Hematopoietic multipotent progenitor cell treated with erythropoietin and hydrocortisone succinate and interleukin-3 and kit ligand, for 4 days (in vitro differentiated cells): Measurements from ENCODE around the gene WDR70.
"Not testable (repeated sequence)": the region's sequence is repeated elsewhere in the genome, so short reads cannot be mapped to it uniquely, and the experiment has no call there.

Source experiments
- DNase-seq: peaks from one replicate; pipeline ENCODE4 v3.0.0-alpha.2; 2015

WDR70 gene

DNA sequence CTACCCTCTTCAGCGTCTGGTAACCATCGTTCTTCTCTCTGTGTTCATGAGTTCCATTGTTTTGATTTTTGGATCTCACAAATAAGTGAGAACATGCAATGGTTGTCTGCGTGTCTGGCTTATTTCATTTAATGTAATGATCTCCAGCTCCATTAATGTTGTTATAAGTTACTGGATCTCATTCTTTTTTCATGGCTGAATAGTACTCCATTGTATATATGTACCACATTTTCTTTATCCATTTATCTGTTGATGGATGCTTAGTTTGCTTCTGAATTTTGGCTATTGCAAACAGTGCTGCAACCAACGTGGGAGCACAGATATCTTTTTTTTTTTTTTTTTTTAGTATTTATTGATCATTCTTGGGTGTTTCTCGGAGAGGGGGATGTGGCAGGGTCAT, 139.2 kb downstream of the WDR70 start:
- DNase-seq = not testable (repeated sequence)

DNA sequence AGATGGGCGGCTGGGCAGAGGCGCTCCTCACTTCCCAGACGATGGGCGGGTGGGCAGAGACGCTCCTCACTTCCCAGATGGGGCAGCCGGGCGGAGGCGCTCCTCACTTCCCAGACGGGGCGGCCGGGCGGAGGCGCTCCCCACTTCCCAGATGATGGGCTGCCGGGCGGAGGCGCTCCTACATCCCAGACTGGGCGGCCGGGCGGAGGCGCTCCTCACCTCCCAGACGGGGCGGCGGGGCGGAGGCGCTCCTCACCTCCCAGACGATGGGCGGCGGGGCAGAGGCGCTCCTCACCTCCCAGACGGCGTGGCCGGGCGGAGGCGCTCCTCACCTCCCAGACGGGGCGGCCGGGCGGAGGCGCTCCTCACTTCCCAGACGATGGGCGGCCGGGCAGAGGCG, 140.2 kb downstream of the WDR70 start:
- no peak for DNase-seq

GRCh38 chr5:37519807-37520206, 140.7 kb downstream of the WDR70 start:
- DNase-seq = no peak

- no peak for DNase-seq
Observed at GRCh38 chr5:37520811-37521210, 141.7 kb downstream of the WDR70 start.

DNA sequence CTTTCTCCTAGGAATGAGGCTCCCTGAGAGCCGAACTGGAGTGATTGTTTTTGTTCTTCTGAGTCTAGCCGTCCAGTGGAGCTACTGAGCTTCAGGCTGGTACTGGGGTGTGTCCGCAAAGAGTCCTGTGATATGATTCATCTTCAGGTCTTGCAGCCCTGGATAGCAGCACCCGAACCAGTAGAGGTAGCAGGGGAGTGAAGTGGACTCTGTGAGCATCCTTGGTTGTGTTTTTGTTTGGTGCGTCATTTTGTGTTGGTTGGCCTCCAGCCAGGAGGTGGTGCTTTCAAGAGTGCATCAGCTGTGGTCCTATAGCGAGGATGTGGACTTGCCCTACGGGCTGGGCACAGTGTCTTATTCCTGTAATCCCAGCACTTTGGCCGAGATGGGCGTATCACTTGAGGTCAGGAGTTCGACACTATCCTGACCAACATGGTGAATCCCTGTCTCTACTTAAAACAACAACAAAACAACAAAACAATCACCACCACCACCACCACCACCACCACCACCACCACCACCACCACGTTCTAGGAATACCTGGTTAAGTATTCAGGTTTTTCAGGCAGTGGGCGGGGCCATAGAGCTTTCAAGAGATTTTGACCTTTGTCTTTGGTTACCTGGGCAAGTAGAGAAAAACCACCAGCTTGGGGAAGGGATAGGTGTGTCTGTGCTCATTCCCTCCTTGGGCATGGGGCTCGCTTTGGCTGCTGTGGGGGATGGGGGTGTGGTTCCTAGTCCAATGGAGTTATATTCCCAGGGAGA, 154.0 kb downstream of the WDR70 start:
- no peak for DNase-seq

GRCh38 chr5:37533851-37534250, 154.7 kb downstream of the WDR70 start:
- no peak for DNase-seq

DNA sequence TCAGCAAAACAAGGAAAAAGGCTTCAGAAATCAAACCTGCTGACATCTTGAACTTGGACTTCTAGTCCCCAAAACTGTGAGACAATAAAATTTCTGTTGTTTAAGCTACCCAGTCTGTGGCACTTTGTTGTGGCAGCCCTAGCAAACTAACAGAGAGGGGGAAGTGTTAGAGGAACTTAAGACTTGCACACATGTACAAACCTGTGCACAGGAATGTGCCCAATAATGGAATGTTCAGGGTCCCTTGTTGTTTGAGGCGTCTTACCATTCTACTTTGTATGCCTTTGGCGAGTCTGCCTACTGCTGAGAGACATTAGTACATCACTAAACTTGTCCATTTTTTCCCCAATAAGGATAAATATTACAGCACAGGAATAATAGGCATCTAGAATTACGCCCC, 160.3 kb downstream of the WDR70 start:
- DNase-seq = no peak

GRCh38 chr5:37543216-37543615, 164.1 kb downstream of the WDR70 start:
- DNase-seq = no peak

DNA sequence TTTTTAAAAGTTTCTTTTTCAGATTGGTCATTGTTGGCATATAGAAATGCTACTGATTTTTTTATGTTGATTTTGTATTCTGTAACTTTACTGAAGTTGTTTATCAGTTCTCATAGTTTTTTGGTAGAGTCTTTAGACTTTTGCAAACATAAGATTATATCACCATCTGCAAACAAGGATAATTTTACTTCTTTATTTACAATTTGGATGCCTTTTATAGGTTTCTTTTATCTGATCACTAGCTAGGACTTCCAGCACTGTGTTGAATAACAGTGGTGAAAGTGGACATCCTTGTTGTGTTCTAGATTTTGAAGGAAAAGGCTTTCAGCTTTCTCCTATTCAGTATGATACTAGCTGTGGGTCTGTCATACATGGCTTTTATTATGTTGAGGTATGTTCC, 170.3 kb downstream of the WDR70 start:
- DNase-seq = no peak

- DNase-seq = no peak
Observed at GRCh38 chr5:37552161-37552560, 173.0 kb downstream of the WDR70 start.

DNA sequence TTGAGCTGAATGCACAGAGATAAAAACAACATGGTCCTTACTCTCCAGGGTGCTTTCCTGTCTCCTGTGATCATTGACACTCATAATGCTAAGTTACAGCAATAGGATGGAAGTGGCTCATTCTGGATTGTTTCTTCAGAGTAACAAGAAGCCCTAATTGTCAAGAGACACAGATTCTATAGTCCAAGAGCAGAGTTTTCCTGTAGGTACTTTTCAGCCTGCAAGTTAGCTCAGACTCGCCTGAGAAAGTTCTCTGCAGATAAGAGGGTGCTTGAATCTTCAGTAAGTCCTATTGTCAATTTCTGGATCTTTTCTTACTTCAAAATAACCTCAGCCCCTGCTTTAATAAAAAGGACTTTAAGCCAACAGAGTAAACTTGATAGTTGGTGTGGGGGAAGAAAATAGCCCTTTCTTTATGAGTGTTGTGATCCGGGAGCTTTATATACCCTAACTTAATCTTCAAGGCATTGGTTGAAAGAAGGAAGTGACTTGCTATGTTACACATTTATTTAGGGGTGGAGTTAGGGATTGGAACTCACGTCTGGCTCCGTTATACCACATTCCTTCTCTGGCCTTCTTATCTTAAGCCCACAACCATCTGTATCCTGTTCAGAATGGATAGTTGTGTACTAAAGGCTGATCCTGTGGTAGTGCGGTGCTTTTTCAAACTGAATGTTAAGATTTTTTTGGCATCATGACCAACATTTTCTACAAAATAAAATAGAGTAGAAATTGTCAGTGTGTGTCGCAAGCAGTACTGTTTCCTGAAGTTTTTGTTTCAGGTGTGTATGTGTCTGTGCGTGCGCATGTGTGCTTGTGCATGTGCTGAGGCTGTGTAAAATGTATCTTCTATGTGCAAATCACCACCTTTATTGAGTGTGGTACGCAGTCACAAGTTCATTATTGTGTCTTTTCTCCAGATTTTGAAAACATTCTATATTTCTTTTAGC, 173.9 kb downstream of the WDR70 start:
- DNase-seq = peak; percentile 99

DNA sequence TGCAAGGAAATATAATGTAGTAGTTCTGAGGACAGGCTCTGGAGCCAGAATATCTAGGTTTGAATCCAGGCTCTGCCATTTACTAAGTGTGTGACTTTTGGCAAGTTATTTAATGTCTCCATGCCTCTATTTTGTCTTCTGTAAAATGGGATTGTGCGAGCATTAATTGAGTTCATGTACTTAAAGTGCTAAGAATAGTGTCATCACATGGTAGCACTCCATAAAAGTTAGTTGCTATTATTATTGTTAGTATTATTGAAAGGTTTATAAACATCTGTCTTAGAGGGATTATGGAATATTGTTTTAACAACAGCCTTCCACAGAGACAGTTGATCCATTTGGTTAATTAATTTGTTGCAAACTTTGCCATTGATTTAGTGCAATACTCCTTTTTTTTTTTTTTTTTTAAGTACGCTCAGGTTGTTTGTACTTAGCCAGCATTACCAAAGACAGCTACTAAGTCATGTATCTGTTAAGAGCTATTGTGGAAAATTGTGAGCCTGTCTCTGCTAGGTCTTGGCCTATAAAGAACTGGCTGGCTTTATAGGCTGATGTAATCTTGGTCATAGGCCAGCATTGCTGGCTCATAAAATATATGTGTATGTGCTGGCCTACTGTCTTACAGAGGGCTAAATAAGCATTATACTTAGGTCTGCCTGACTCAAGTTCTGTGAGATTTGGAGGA, 174.7 kb downstream of the WDR70 start:
- DNase-seq = no peak

DNA sequence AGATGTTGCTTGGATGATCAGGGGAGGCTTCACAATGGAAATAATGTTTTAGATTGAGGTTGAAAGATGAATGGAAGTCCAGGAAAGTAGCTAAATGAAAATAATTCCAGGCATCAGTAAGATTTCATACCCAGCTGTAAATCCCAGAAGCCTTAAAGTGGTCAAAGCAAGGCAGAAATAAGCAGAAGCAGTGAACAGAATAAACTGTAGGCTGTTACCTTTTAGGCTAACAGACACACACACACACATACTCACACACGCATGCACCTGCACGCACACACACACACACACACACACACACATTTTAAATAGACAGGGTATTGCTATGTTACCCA, 175.3 kb downstream of the WDR70 start:
- DNase-seq = no peak

- DNase-seq = peak; percentile 40
Observed at GRCh38 chr5:37554938-37555337, 175.8 kb downstream of the WDR70 start.

DNA sequence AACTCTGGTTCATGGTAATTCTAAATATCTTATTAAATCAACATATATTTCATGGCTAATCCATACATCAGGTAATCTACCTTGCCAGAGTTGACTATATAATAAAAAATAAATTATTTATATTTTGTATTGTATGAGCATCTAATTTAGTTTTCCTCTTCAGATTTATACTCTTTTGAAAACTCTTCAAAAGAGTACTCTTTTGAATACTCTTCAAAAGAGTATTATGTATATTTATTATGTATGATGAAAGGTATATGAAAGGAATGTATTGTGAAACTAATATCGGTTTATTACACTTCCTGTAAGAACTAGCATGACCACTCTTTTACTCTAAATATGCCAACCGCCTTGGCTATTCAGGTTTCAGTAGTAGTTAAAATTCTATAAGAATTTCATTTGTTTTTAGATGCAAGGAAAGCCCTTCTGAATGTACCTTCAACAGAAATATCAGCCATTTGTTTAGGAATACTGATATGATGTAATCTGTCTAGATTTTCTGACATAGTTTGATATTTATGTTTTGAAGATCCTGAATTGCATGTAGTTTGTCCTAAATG, 178.7 kb downstream of the WDR70 start:
- DNase-seq = peak; percentile 10

GRCh38 chr5:37565062-37565670, 186.0 kb downstream of the WDR70 start:
- no peak for DNase-seq

DNA sequence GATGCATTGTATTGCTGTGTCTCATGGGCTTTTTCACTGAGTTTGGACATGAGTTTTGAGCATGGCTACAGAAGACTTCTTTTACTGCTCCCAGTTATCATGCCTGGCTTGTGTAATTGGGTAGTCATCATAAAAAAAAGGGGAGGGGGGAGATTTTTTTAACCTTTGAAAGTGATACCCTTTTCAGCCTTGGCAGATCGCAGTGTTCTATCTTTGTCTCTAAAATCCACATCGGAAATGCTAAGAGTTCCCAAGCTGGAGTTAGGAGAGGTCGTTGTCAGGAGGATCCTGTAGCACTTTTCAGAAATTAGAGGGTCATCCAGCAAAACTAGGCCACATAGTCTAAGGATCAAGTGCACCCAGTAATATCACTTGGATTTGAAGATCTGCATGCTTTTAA, 188.4 kb downstream of the WDR70 start:
- no peak for DNase-seq

DNA sequence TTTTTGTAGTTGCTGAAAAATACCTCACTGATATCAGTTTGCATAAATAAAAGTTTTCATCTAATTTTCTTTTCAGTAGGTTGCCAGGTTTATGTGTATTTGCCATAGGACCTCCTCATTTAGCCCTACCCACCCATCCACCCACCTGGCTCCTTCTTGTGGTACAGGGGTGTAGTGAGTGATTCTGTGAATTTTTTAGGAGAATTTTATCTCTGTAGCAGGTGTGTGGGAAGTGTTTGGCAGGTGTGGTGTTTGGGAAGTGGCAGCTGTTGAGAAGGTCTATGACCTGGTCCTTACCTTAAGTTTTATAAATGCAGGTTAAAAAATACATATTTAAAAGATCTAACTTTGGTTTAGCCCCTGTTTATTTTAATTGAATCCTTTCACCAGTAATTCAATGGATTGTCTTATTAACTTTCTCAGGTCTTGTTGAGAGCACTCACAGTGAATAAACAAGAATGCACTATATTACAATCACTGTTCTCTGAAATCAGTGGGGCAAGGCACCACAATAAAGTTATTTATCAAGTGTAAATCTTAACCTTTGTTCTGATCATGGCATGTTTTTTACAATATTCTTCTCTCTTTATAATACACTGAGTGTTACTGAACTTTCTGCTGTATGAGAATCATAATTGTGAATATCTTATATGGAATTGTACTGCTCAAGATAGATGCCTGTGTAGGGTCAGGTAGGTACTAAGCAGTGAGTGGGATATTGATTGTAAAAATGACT, 189.1 kb downstream of the WDR70 start:
- DNase-seq = no peak

DNA sequence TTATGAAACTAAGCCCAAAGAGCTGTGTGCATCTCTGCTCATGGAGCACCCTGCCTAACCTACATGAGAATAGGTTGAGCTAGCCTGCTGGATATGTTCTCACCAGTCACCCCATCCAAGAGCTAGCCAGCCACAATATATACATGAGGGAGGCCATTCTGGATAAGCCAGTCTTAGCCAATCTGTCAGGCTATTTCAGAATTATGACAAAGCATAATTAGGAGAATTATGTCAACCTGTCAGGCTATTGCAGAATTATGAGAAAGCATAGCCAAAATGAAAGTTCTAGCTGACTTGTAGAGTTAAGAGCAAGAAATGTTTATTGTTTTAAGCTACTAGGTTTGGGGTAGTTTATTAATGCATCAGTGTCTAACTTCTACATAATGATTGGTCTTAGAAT, 189.8 kb downstream of the WDR70 start:
- DNase-seq = peak; percentile 11

- DNase-seq = peak; percentile 15
Observed at GRCh38 chr5:37569466-37569865, 190.3 kb downstream of the WDR70 start.

- DNase-seq = no peak
Observed at GRCh38 chr5:37570597-37570996, 191.5 kb downstream of the WDR70 start.

DNA sequence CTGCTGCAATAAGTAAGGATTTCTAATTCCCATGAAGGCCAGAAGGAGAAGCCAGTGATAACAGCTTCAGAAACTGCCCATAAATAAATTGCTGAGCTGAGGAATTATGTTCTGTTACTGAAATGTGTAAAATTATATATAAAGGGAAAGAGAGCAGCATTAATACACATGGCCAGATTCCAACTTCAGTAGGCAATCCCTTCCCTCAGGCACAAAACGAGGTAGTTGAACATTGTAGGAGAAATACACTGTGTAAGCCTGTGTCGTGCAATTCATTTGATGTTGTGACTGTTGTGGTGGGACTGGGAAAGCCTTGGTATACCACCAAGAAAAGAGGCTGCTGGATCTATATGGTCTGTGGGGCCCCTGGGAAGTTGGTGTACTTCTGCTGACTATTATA, 192.9 kb downstream of the WDR70 start:
- DNase-seq = no peak
